GM23338 (cell line): ENCODE results near the gene RNU1-2. TPM values are rescaled to one million over a fixed set of nuclear protein-coding genes. Genes with fewer than 3 reads are reported as not detected.

ENCODE experiments used
- ATAC-seq: fragments of 200-7000 bp; cut with Tn5 transposase; 3 replicates; pipeline ENCODE4 v1.9.1; 2020
- DNase-seq: peaks from one replicate; pipeline ENCODE4 v3.0.0-alpha.2; 2015; ENCODE audit warnings: low spot score
- H2AFZ ChIP-seq: fragments of 200-600 bp; sonication (generic); 2 replicates; pipeline ENCODE4 v1.8.0; 2016; ENCODE audit warnings: antibody characterized with exemption, mild to moderate bottlenecking, moderate library complexity
- H3F3A ChIP-seq: fragments of 200-600 bp; sonication (generic); replicated peaks from 2 replicates; pipeline ENCODE4 v1.8.0; 2017; ENCODE audit warnings: antibody characterized with exemption, mixed run types, low read depth
- H3K27ac ChIP-seq: fragments of 200-600 bp; sonication (generic); 2 replicates; pipeline ENCODE4 v1.6.1; 2016; ENCODE audit warnings: low read depth
- H3K27me3 ChIP-seq: fragments of 200-600 bp; sonication (generic); 2 replicates; pipeline ENCODE4 v1.8.0; 2016; ENCODE audit warnings: mild to moderate bottlenecking, mixed run types, moderate library complexity; ENCODE audit not compliant: insufficient read depth
- H3K36me3 ChIP-seq: fragments of 200-600 bp; sonication (generic); 2 replicates; pipeline ENCODE4 v1.8.0; 2016; ENCODE audit warnings: mild to moderate bottlenecking; ENCODE audit not compliant: insufficient read depth
- H3K4me1 ChIP-seq: fragments of 200-600 bp; sonication (generic); 2 replicates; pipeline ENCODE4 v1.8.0; 2016; ENCODE audit warnings: mild to moderate bottlenecking, moderate library complexity; ENCODE audit not compliant: insufficient read depth
- H3K4me2 ChIP-seq: fragments of 200-600 bp; sonication (generic); 2 replicates; pipeline ENCODE4 v1.7.1; 2017; ENCODE audit warnings: mixed run types
- H3K4me3 ChIP-seq: fragments of 200-600 bp; sonication (generic); 2 replicates; pipeline ENCODE4 v1.6.1; 2016; ENCODE audit warnings: mixed run types
- H3K79me2 ChIP-seq: fragments of 200-600 bp; sonication (generic); replicated peaks from 2 replicates; pipeline ENCODE4 v1.8.0; 2017; ENCODE audit warnings: mild to moderate bottlenecking; ENCODE audit not compliant: insufficient read depth
- H3K9me2 ChIP-seq: fragments of 200-600 bp; sonication (generic); 2 replicates; pipeline ENCODE4 v1.8.0; 2017; ENCODE audit not compliant: insufficient read depth
- H4K20me1 ChIP-seq: fragments of 200-600 bp; sonication (generic); replicated peaks from 2 replicates; pipeline ENCODE4 v1.8.0; 2017; ENCODE audit warnings: mild to moderate bottlenecking; ENCODE audit not compliant: insufficient read depth
- H3K27ac Mint-ChIP-seq: 2 replicates; pipeline ENCODE4 v1.8.0; 2020; ENCODE audit warnings: inconsistent platforms, mild to moderate bottlenecking, moderate library complexity, mixed read lengths
- H3K27me3 Mint-ChIP-seq: 3 replicates; pipeline ENCODE4 v1.8.0; 2022; ENCODE audit warnings: low read depth, mild to moderate bottlenecking, moderate library complexity, mixed read lengths, inconsistent platforms; ENCODE audit not compliant: insufficient read depth, poor library complexity
- H3K36me3 Mint-ChIP-seq: 3 replicates; pipeline ENCODE4 v1.8.0; 2021; ENCODE audit warnings: low read depth, mild to moderate bottlenecking, inconsistent platforms, moderate library complexity, mixed read lengths
- H3K4me1 Mint-ChIP-seq: 3 replicates; pipeline ENCODE4 v1.8.0; 2020; ENCODE audit warnings: mild to moderate bottlenecking, inconsistent platforms, mixed read lengths
- H3K4me3 Mint-ChIP-seq: 3 replicates; pipeline ENCODE4 v1.8.0; 2021; ENCODE audit warnings: moderate library complexity, mild to moderate bottlenecking, inconsistent platforms, mixed read lengths
- H3K9me3 Mint-ChIP-seq: 3 replicates; pipeline ENCODE4 v1.8.0; 2020; ENCODE audit warnings: moderate library complexity, mild to moderate bottlenecking, inconsistent platforms, mixed read lengths
- CREB1 ChIP-seq: fragments of 250-450 bp; sonication (Bioruptor Pico); IDR thresholded peaks from 2 replicates; pipeline ENCODE4 v1.5.0; 2020; ENCODE audit warnings: low read depth, mild to moderate bottlenecking, moderate library complexity
- CTCF ChIP-seq, 2 experiments: fragments of 200-600 bp in 1 of 2; sonication (generic) in 1 of 2; conservative IDR thresholded peaks; 2 replicates each; pipeline versions ENCODE4 v1.5.1 to v1.6.1; 2016 to 2017; ENCODE audit warnings: antibody characterized with exemption in 2 of 2, low read depth in 2 of 2, mild to moderate bottlenecking in 2 of 2, moderate library complexity in 1 of 2
- EZH2phosphoT487 ChIP-seq: fragments of 200-600 bp; sonication (generic); IDR thresholded peaks from one replicate; pipeline ENCODE4 v1.8.1; 2018; ENCODE audit warnings: antibody characterized with exemption; ENCODE audit not compliant: unreplicated experiment
- POLR2AphosphoS5 ChIP-seq: IDR thresholded peaks from 2 replicates; pipeline ENCODE4 v1.6.1; 2016; ENCODE audit warnings: antibody characterized with exemption, low read depth
- ZNF114 ChIP-seq: fragments of 250-450 bp; sonication (Bioruptor Pico); IDR thresholded peaks from 2 replicates; pipeline ENCODE4 v1.5.0; 2020; ENCODE audit warnings: mild to moderate bottlenecking, moderate library complexity
- ZNF331 ChIP-seq: fragments of 250-450 bp; sonication (Bioruptor Pico); IDR thresholded peaks from 2 replicates; pipeline ENCODE4 v1.5.0; 2020; ENCODE audit warnings: low read depth, mild to moderate bottlenecking, moderate library complexity
- polyA plus RNA-seq: library from polyadenylated mRNA; unstranded; fragments of >200 nt; fragmentation: Nextera tagmentation; extraction: Ambion mirVana; gene quantifications from 2 replicates; pipeline ENCODE4 v1.2.1, GENCODE V29; 2016
- total RNA-seq: library from RNA; depleted of rRNA; stranded (reverse); fragments of >200 nt; shearing (Covaris generic); gene quantifications from 2 replicates; pipeline ENCODE4 v1.2.3, GENCODE V29; 2014

RNU1-2 gene
- total and polyA plus RNA-seq, 2 experiments from 2014 or later = not detected

- Histone ChIP-seq H3K4me2 (no peak overlapping the region), H3K4me3 (no peak overlapping the region), H3K36me3 (no peaks in the 10 kb centered on the region), H3K27ac (peak overlapping the region; percentile 39; the same call in 1 of the 2 replicates), H3K9me2 (no peaks in the 10 kb centered on the region), H4K20me1 (peaks cover 39% of the 10 kb centered on the region), H3K79me2 (peaks cover 47% of the 10 kb centered on the region), H3K27me3 (no peaks in the 10 kb centered on the region), H3F3A (peaks cover 52% of the 10 kb centered on the region), H2AFZ (no peak overlapping the region), H3K4me1 (peaks cover 36% of the 10 kb centered on the region)
- Mint-ChIP-seq H3K27me3 (peaks cover 31% of the 10 kb centered on the region), H3K4me1 (peaks cover 55% of the 10 kb centered on the region), H3K27ac (no peak overlapping the region), H3K36me3 (peaks cover 12% of the 10 kb centered on the region; the same call in 1 of the 3 replicates), H3K9me3 (no peaks in the 10 kb centered on the region), H3K4me3 (no peak overlapping the region)
- no peak for TF ChIP-seq ZNF331 (CRISPR knock-in tag)
- no peak for DNase-seq
- ATAC-seq = no peak
Observed at GRCh38 chr1:16924216-16924918, 28.6 kb downstream of the RNU1-2 start.

- no peak overlapping the region for H3K27ac Mint-ChIP-seq
- DNase-seq (peak; percentile 70), ATAC-seq (peak; percentile 3; the same call in 1 of the 3 replicates)
- peaks cover 12% of the 10 kb centered on the region; the same call in 1 of the 3 replicates for H3K36me3 Mint-ChIP-seq
- no peak overlapping the region; the same call in 2 of the 3 replicates for H3K4me3 Mint-ChIP-seq
- no peaks in the 10 kb centered on the region for H3K9me3 Mint-ChIP-seq
- no peak for TF ChIP-seq CREB1 (CRISPR knock-in tag)
- no peak for TF ChIP-seq POLR2AphosphoS5
- no peak for TF ChIP-seq ZNF114
- no peak for TF ChIP-seq EZH2phosphoT487
- peak; percentile 21 to 28; a peak in 2 of 4 replicates for TF ChIP-seq CTCF (conservative IDR thresholded peaks at IDR 0.05; ENCODE audit: low read depth in 2 of 2)
- Histone ChIP-seq H2AFZ (no peak overlapping the region), H3K27ac (0 out of 2 replicates have a peak overlapping the region, but pooled peaks have one; percentile 45), H4K20me1 (peaks cover 39% of the 10 kb centered on the region), H3K9me2 (no peaks in the 10 kb centered on the region), H3F3A (peaks cover 54% of the 10 kb centered on the region), H3K27me3 (no peaks in the 10 kb centered on the region), H3K4me3 (no peak overlapping the region), H3K4me2 (no peak overlapping the region), H3K79me2 (peaks cover 47% of the 10 kb centered on the region), H3K4me1 (peaks cover 36% of the 10 kb centered on the region), H3K36me3 (no peaks in the 10 kb centered on the region)
- peaks cover 30% of the 10 kb centered on the region for H3K27me3 Mint-ChIP-seq
- peaks cover 55% of the 10 kb centered on the region for H3K4me1 Mint-ChIP-seq
Observed at GRCh38 chr1:16924919-16925477, 29.2 kb downstream of the RNU1-2 start.
